GF-D8 (cell line): Measurements from ENCODE around the gene KIFAP3.
"Not testable (repeated sequence)": the region's sequence is repeated elsewhere in the genome, so short reads cannot be mapped to it uniquely, and the experiment has no call there.

ENCODE experiments used
- DNase-seq: peaks from one replicate; lab custom pipeline; 2025; lab: John Stamatoyannopoulos, UW

KIFAP3 gene

DNA sequence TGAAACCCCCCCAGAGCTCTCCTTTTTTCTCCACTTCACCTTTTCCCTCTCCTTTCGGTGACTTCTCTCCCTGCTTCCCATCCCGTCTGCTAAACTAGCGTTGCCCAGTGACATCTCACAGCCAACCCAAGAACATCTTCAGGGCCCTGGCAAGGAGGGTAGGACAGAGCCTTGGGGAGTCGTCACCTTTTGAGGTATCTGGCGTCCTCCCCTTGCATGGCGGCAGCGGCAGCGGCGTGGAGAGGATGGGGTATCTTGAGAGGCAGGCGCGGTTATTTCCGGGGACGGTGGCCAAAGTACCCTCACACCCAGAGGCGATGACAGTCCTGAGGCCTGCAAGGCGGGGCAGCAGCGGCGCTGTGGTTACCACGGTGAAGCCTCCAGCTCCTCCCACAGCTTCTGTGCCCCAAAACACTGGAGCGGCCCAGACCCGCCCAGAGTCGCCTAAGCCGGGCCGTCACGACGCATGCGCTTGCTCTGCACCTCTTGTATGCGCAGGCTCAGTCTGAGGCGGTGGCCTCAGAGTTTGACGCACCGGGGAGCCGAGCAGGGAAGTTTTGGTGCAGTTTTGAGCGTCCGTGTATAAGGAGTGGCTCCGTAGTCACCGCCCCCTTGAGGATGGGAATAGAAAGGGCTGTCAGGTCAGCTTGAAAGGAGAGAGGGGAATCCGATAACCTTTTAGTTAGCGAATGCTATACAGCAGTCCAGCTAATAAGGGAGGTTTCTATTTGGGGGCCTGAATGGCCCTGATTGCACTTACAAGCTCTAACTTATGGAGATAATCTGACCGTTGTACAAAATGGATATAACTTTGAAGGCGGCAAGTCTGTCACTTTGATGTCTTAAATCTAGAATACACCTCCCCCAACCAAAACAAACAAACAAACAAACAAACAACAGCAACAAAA is at the start of gene KIFAP3:
Gene KIFAP3, minus strand, starts transcription at position 446 of the 908 bp plus-strand sequence. Its CDS starts 228 bp downstream, at position 218.
- peak; percentile 96 for DNase-seq

DNA sequence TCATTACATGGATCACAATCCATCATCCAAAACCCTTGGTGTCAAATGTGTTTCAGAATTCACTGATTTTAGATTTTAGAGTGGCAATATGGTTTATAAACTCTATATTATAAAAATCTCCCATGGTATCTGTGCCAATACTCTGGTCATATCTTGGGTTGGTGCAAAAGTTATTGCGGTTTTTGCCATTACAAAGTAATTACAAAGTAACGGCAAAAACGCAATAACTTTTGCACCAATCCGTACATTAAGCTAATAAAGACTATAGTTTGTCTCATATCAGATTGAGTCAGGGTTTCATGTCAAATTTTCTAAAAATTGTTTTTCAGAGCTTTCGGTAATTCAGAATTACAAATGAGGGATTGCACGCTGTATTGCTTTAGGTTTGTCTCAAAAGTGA is 47.9 kb upstream of the KIFAP3 start:
- no peak for DNase-seq

DNA sequence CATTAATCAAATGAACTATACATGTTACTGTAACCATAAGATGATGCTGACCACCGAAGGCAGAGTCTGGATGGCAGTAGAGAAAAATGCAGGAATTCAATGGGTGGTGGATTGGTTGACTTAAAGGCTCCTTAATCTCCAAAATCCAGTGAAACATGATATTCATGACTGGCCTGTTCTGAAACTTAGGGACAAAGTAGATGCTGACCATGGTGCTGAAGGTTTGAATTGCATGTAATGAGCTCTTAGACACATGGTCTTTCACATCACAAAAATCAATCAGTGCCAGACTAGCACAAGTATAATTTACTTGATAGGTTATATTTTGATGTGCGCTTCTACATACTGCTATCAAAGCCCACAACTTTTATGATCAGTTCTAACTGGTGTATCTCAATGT is 40.4 kb upstream of the KIFAP3 start:
- DNase-seq = no peak

DNA sequence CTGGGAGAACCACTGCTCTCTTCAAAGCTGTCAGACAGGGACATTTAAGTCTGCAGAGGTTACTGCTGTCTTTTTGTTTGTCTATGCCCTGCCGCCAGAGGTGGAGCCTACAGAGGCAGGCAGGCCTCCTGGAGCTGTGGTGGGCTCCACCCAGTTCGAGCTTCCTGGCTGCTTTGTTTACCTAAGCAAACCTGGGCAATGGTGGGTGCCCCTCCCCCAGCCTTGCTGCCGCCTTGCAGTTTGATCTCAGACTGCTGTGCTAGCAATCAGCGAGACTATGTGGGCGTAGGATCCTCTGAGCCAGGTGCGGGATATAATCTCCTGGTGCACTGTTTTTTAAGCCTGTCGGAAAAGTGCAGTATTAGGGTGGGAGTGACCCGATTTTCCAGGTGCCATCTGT is 38.6 kb upstream of the KIFAP3 start:
- not testable (repeated sequence) for DNase-seq

DNA sequence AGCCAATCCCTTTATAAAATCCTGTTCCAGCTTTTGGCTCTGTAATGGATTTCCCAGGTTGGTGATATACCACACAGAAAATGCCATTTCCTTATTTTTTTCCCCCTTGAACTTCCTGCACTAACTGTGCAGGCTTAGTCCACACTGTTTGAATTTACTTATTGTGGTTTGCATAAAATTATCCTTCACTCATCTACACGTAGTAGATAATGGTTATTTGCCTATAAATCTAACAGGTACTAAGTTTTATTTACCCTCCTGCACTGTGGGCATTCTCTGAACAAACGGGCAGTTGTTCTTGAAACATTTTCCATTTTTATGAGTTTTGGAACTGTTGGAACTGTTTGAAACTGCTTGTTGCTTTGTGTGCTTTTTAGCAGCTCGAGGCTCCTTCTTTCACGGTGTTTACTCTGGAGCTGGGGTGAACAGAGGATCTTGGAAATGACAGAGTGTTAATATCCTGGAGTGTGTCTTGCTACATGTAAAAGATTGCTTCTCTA is 23.0 kb upstream of the KIFAP3 start:
- no peak for DNase-seq

DNA sequence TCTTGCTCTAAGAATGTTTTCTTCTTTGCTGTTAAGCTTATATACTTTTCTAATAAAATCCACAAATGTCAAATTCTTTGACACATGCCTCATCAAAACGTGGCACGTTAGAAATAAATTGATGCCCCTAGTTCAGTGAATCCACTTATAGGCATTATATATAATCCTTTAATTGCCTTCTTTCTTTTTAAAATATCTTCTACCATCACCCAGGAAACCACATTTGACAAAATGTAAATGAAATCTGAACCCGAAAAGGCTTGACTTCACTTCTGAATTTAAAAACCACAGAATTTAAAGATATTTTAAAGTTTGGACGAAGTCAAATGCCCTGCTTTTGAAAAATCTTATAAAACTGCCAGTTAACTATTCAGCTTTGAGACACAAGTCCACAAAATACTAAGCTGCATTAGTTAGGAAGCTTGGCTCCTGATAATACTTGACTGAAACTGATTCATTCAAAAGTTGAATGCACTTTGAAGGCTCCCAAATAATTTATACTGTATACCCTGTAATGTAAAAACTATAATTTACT is 22.4 kb upstream of the KIFAP3 start:
- no peak for DNase-seq

DNA sequence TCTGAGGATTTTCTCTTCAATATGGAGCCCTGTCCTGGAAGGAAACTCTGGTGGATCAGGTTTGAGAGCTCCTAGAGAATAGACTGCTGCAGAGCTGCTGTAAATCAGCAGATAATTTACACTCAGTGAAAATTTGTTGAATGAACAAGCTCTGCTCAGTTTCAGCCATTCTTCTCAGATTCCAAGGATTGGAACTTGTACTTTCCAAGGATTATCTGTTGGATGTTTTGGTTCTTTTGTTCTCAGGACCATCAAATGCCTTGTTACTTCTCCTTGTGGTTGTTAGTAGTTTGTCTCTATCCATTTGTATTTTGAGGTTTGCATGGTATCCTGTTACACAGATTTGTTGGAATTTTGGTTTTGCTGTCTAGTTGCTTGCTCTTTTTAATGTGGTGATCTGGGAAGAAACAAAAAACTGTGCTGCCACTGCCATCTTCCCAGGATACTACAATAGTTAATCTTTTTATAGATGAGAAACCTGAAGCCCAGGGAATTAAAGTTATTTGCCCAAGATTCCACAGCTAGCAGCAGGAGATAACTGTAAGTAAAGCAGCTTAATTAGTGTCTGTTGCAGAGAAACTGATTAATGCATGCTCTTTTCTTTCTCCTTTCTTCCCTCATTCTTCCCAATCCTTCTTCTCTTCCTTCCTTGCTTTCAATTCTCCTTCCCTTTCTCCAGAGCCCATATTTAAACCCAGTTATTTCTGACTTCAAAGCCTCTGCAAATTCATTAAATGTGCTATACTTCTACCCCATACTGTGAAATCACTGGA is 21.7 kb upstream of the KIFAP3 start:
- DNase-seq = no peak

DNA sequence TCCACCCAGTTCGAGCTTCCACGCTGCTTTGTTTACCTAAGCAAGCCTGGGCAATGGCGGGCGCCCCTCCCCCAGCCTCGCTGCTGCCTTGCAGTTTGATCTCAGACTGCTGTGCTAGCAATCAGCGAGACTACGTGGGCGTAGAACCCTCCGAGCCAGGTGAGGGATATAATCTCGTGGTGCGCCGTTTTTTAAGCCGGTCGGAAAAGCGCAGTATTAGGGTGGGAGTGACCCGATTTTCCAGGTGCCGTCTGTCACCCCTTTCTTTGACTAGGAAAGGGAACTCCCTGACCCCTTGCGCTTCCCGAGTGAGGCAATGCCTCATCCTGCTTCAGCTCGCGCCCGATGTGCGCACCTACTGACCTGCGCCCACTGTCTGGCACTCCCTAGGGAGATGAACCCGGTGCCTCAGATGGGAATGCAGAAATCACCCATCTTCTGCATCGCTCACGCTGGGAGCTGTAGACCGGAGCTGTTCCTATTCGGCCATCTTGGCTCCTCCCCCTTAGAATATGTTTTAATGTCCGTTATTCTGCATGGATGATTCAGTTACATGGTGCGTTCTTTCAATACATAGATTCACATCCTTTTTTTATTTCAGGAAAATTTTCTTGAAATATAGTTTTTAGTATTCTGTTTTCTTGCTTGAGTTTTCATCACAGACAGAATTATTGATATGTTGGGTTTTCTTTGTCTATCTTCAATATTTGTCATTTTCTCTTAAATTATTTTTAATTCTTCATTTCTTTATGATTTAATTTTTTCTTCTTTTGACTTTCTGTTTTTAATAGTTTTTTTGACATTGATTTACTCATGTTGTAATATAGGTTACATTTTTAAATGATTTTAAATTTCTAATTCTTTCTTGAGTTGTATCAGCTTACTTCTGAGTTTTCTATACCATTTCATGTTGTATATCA is 20.5 kb upstream of the KIFAP3 start:
- DNase-seq = not testable (repeated sequence)

DNA sequence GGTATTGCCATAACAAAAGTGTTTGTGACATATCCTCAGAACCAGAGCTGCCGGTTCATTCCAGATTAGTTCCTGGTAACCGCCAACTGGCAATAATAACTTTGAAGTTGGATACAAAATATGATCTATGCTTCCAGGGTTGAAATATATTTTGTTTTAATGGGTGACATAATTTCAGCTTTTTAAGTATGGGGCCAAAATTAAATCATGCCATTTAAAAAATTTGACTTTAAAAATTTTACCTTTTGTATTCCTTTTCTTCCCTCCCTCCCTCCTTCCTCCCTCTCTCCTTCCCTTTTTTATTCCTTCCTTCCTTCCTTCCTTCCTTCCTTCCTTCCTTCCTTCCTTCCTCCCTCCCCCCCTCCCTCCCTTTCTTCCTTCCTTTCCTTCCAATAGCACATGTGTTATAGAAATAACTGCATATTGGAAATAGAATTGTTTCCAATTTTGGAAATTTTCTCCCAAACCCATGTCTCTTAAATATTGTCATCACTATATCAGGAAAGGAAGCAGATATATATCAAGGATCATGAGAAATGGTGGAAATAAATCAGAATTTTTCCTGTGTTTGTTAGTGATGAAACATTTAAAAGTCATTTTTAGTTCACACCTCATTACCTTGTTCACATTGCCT is 12.0 kb upstream of the KIFAP3 start:
- DNase-seq = no peak

DNA sequence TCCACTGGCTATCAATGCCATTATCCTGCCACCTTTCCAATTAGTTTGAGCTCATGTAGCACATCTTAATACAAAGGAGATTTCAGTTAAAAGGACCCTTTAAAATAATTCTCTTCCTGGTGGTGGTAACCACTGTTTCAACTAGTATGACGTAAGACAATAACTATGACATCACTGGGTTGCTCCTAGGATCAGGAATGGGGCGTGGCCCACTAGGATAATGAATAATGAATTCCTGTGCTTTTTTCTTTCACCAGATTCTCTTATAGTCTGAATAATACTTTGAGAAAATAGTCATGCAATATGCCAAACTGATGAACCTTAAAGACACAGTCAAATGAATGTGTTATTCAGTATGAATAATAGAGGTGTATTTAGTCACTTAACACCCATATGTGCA is 10.6 kb upstream of the KIFAP3 start:
- DNase-seq = no peak

DNA sequence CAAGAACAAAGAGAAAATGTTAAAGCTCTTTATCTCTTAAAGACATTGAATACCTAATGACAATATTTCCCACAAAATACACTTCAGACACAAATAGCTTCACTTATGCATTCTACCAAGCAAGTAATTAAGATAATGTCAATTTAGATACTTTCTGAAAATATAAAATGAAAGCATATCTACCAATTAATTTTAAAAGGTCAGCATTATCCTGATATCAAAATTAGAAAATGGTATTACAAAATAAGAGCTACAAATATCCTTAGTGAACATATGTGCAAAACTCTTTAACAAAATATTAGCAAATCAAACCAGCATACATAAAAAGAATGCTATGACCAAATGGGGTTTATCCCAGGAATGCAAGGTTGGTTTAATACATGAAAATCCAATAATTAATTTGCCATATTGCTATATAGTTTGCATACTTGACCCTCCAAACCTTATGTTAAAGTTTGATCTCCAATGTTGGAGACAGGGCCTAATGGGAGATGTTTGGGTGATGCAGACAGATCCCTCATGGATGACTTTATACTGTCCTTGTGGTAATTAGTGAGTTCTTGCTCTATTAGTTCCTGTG is 4.2 kb upstream of the KIFAP3 start:
- DNase-seq = no peak

DNA sequence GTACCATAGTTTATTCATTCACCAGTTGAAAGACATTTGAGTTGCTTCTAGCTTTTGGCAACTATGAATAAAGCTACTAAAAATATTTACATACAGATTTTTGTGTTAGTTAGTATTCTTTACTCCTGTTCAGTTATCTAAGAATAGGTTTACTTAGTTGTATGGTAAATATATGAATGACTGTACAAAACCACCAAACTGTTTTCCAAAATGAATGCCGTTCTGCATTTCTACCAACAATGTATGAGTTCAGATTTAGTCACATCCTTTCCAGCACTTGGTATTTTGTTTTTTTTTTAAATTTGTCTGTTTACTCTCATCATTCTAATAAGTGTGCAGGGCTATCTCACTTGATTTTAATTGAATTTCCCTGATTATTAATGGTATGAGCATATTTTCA is 3.4 kb upstream of the KIFAP3 start:
- no peak for DNase-seq

DNA sequence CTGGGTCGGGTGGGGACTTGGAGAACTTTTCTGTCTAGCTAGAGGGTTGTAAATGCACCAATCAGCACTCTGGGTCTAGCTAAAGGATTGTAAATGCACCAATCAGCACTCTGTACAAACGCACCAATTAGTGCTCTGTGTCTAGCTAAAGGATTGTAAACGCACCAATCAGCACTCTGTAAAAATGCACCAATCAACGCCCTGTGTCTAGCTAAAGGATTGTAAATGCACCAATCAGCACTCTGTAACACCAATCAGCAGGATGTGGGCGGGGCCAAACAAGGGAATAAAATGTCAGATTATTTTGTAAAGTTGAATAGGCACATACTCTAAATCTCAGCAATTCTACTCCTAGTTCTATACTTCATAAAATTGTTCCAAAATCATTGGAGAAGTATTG is 2.5 kb upstream of the KIFAP3 start:
- DNase-seq = not testable (repeated sequence)

DNA sequence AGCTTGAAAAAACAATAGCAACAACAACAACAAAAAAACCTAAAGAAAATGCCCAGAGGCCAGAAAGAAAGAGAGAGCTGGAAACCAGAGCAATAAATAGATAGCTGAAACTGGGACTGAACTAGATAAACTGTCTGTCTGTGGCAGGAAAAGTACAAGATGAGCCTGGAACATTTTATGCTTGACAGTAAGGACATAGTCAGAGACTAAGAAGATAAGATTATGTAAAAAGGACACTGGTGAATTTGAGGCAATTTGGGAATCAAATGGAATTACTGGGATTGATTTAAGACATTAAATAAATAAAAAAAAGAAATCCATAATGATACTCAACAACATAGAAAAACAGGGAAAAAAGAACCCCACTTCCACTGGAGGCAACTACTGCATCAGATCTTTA is 1.7 kb upstream of the KIFAP3 start:
- no peak for DNase-seq

DNA sequence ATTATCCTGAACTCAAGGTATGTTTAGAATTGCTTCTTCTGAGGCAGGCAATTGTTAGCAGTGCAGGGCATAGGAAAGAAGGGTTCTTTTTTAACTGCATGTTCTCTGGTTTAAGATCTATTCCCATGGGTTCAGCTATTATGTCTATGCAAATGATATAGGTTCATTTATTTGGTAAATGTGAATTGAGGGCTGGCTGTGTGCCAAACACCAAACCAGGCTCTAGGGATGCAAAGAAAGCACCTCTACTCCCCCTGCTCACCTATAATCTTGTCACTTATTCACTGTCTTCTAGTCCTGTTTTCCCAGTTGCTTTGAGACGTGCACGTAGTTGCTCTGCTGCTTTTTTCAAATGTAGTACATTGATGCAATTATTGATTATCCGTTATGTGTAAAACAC is 691 bp upstream of the KIFAP3 start:
- no peak for DNase-seq

DNA sequence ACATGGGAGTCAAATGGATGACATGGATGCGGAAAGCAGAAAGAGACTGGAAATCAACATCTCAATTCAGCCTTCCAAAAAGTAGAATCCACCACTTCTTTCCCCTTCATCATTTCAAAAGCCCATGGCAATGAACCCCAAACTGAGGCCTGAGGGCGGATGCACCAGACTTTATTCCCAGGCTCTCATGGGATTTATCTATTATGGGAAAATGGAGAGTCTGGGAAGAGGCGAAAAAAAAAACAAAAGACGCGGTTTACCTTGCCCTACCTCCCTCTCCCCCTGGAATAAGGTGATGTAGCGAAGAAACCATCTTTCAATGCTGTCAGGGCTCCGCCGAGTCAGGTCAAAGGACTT is 624 bp downstream of the KIFAP3 start:
- no peak for DNase-seq

DNA sequence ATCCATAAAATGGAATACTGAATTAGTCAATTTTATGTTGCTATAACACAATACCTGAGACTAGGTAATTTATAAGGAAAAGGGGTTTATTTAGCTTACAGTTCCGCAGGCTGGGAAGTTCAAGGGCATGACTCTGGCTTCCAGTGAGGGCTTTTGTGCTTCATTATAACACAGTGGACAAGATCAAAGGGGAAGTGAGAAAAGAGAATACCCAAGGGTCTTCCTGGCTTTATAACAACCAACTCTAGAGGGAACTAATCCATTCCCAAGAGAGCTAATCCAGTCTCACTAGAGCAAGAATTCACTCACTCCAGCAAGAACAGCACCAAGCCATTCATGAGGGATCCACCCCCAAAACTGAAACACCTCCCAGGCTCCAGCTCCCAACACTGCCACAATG is 3.1 kb downstream of the KIFAP3 start:
- no peak for DNase-seq

DNA sequence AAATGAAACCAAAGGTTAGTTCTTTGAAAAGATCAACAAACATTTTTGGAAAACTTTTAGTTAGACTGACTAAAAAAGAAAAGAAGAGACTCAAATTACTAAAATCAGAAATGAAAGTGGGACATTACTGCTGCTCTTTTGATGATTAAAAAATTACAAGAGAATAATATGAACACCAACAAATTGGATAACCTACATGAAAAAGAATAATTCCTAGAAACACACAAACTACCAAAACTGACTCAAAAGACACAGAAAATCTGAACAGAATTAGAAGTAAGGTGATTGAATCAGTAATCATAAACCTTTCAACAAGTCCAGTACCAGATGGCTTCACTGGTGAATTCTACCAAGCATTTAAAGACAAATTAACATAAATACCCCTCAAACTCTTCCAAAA is 5.6 kb downstream of the KIFAP3 start:
- no peak for DNase-seq

DNA sequence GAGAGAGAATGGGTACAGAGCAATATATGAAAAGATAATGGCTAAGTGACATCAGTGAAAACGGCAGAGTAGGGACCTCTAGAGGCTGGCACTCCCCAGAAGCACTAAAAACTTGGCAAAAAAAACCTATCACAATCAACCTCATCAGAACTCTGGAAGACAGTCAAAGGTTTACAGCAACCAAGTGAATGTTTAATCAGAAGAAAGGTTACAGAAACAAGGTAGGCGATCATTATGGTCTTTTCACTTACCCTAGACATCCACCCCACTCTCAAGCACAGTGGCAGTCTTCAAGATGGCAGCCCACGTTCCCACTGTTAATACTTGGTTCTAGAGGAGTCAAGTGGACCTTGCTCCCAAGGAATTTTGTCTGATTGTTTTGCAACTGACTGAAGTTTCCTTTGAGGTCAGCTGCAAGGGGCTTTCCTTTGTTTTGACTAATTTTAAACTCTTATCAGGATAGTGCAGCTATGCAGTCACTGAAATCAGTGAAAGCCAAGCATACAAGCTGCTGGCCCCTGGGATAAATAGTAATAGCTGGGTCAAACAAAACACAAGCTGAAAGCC is 7.2 kb downstream of the KIFAP3 start:
- no peak for DNase-seq

DNA sequence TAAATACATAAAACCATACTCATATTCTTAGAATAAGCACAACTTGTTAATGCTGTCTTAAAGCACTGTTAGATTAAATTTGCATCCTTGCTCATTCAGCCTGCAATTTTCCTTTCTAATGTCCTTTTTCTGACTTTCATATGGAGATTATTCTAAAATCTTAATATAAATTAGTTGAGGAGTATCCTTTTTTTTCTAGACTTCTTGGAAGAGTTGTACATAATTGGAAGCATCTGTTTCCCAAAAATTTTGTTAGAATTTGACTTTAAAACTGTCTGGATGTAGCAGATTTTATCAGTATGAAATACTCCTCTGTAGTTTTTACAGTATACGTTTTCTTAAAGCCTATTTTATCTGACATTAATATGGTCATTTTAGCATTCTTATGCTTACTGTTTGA is 9.7 kb downstream of the KIFAP3 start:
- no peak for DNase-seq
